Neural progenitor cell (in vitro differentiated cells): ENCODE data around the gene BMP4. TPM values are rescaled to one million over a fixed set of nuclear protein-coding genes. Genes with fewer than 3 reads are reported as not detected.
A peak's percentile ranks its signal among the peaks of the same experiment; 100 is the strongest.

Source experiments
- DNase-seq: peaks from one replicate; pipeline ENCODE4 v3.0.0-alpha.2; 2016; ENCODE audit warnings: low spot score
- H2AFZ ChIP-seq: fragments of 200-600 bp; sonication (generic); replicated peaks from 2 replicates; pipeline ENCODE4 v1.6.1; 2016; ENCODE audit warnings: antibody characterized with exemption
- H3F3A ChIP-seq: fragments of 200-600 bp; sonication (generic); 2 replicates; pipeline ENCODE4 v1.6.1; 2016; ENCODE audit warnings: antibody characterized with exemption, low read depth
- H3K27ac ChIP-seq: fragments of 200-600 bp; sonication (generic); 2 replicates; pipeline ENCODE4 v1.5.1; 2016; ENCODE audit warnings: mild to moderate bottlenecking
- H3K27me3 ChIP-seq: fragments of 200-600 bp; sonication (generic); 2 replicates; pipeline ENCODE4 v1.6.1; 2016; ENCODE audit warnings: mild to moderate bottlenecking, moderate library complexity
- H3K36me3 ChIP-seq: fragments of 200-600 bp; sonication (generic); 2 replicates; pipeline ENCODE4 v1.5.1; 2016
- H3K4me1 ChIP-seq: fragments of 200-600 bp; sonication (generic); 2 replicates; pipeline ENCODE4 v1.6.1; 2016; ENCODE audit warnings: mixed run types
- H3K4me2 ChIP-seq: fragments of 200-600 bp; sonication (generic); 2 replicates; pipeline ENCODE4 v1.6.1; 2016
- H3K4me3 ChIP-seq: fragments of 200-600 bp; sonication (generic); 2 replicates; pipeline ENCODE4 v1.5.1; 2016
- H3K79me2 ChIP-seq: fragments of 200-600 bp; sonication (generic); 2 replicates; pipeline ENCODE4 v1.6.1; 2016; ENCODE audit warnings: low read depth
- H3K9ac ChIP-seq: fragments of 200-600 bp; sonication (generic); 2 replicates; pipeline ENCODE4 v1.6.1; 2016
- H3K9me3 ChIP-seq: fragments of 200-600 bp; sonication (generic); 2 replicates; pipeline ENCODE4 v1.5.1; 2016; ENCODE audit warnings: low read depth
- H4K20me1 ChIP-seq: fragments of 200-600 bp; sonication (generic); 2 replicates; pipeline ENCODE4 v1.6.1; 2016; ENCODE audit warnings: low read depth
- H3K27ac Mint-ChIP-seq: 3 replicates; pipeline ENCODE4 v1.8.0; 2021; ENCODE audit warnings: mixed read lengths
- H3K27me3 Mint-ChIP-seq: 2 replicates; pipeline ENCODE4 v1.8.0; 2022; ENCODE audit warnings: low read depth, mild to moderate bottlenecking, inconsistent platforms, moderate library complexity, mixed read lengths; ENCODE audit not compliant: insufficient read depth
- H3K36me3 Mint-ChIP-seq: 3 replicates; pipeline ENCODE4 v1.8.0; 2021; ENCODE audit warnings: mixed read lengths
- H3K4me1 Mint-ChIP-seq: 3 replicates; pipeline ENCODE4 v1.8.0; 2021; ENCODE audit warnings: mixed read lengths
- H3K4me3 Mint-ChIP-seq: 3 replicates; pipeline ENCODE4 v1.8.0; 2021; ENCODE audit warnings: mild to moderate bottlenecking, moderate library complexity, mixed read lengths
- H3K9me3 Mint-ChIP-seq: 3 replicates; pipeline ENCODE4 v1.8.0; 2020; ENCODE audit warnings: mixed read lengths
- CTCF ChIP-seq: fragments of 200-600 bp; sonication (generic); IDR thresholded peaks from 2 replicates; pipeline ENCODE4 v1.5.1; 2017; ENCODE audit warnings: antibody characterized with exemption, mild to moderate bottlenecking
- EZH2 ChIP-seq: fragments of 200-600 bp; sonication (generic); IDR thresholded peaks from 2 replicates; pipeline ENCODE4 v1.6.1; 2017; ENCODE audit warnings: antibody characterized with exemption, mild to moderate bottlenecking, moderate library complexity
- EZH2phosphoT487 ChIP-seq: fragments of 200-600 bp; sonication (generic); IDR thresholded peaks from 2 replicates; pipeline ENCODE4 v1.6.1; 2017; ENCODE audit warnings: antibody characterized with exemption
- total RNA-seq: library from RNA; depleted of rRNA; stranded (reverse); fragments of >200 nt; gene quantifications from 2 replicates; pipeline ENCODE4 v1.2.3, GENCODE V29; 2015; ENCODE audit warnings: low replicate concordance

The BMP4 gene
- total RNA-seq, 1 donor from 2014 or later, result 11.0 TPM

GRCh38 chr14:53967606-53968005 lies 11.0 kb upstream of the BMP4 start:
- TF ChIP-seq CTCF (no peak), EZH2phosphoT487 (no peak), EZH2 (no peak)
- H3K9me3 ChIP-seq, result no peaks in the 10 kb centered on the region
- Mint-ChIP-seq H3K27ac (no peak overlapping the region), H3K4me1 (peaks cover 16% of the 10 kb centered on the region), H3K4me3 (no peak overlapping the region), H3K9me3 (peaks cover 2% of the 10 kb centered on the region), H3K27me3 (peaks cover 24% of the 10 kb centered on the region), H3K36me3 (no peaks in the 10 kb centered on the region)
- no peaks in the 10 kb centered on the region for H3K79me2 ChIP-seq
- no peak overlapping the region for H3K4me2 ChIP-seq
- peaks cover 37% of the 10 kb centered on the region for H3K27me3 ChIP-seq
- peaks cover 7% of the 10 kb centered on the region for H3F3A ChIP-seq
- no peak overlapping the region for H3K9ac ChIP-seq
- no peak overlapping the region for H3K27ac ChIP-seq
- no peak overlapping the region for H2AFZ ChIP-seq
- no peaks in the 10 kb centered on the region for H3K36me3 ChIP-seq
- peaks cover 5% of the 10 kb centered on the region for H3K4me1 ChIP-seq
- DNase-seq, result no peak
- H3K4me3 ChIP-seq, result no peak overlapping the region
- H4K20me1 ChIP-seq, result no peaks in the 10 kb centered on the region

GRCh38 chr14:53964249-53964648 lies 7.6 kb upstream of the BMP4 start:
- no peak overlapping the region for H2AFZ ChIP-seq
- Mint-ChIP-seq H3K27ac (no peak overlapping the region), H3K4me1 (peaks cover 17% of the 10 kb centered on the region), H3K27me3 (peaks cover 28% of the 10 kb centered on the region), H3K4me3 (peak overlapping the region; percentile 82), H3K36me3 (no peaks in the 10 kb centered on the region), H3K9me3 (peaks cover 2% of the 10 kb centered on the region)
- peaks cover 70% of the 10 kb centered on the region for H3K27me3 ChIP-seq
- TF ChIP-seq EZH2, result no peak
- no peak for TF ChIP-seq EZH2phosphoT487
- no peak for TF ChIP-seq CTCF
- peaks cover 7% of the 10 kb centered on the region for H3F3A ChIP-seq
- peak overlapping the region; percentile 35 for H3K4me3 ChIP-seq
- H3K36me3 ChIP-seq, result no peaks in the 10 kb centered on the region
- DNase-seq, result no peak
- no peak overlapping the region for H3K9ac ChIP-seq
- no peaks in the 10 kb centered on the region for H3K9me3 ChIP-seq
- no peak overlapping the region for H3K27ac ChIP-seq
- peaks cover 5% of the 10 kb centered on the region for H3K4me1 ChIP-seq
- peak overlapping the region; percentile 81 for H3K4me2 ChIP-seq
- no peaks in the 10 kb centered on the region for H3K79me2 ChIP-seq
- H4K20me1 ChIP-seq, result no peaks in the 10 kb centered on the region

GRCh38 chr14:53963320-53964227 lies 6.9 kb upstream of the BMP4 start:
- Mint-ChIP-seq H3K36me3 (no peaks in the 10 kb centered on the region), H3K4me3 (peak overlapping the region; percentile 82), H3K27me3 (peaks cover 24% of the 10 kb centered on the region), H3K27ac (no peak overlapping the region), H3K4me1 (peaks cover 17% of the 10 kb centered on the region), H3K9me3 (peaks cover 2% of the 10 kb centered on the region)
- peak; percentile 70 for DNase-seq
- TF ChIP-seq CTCF, result peak; percentile 55
- TF ChIP-seq EZH2, result no peak
- Histone ChIP-seq H3K27me3 (peaks cover 77% of the 10 kb centered on the region), H3K27ac (no peak overlapping the region), H3K36me3 (no peaks in the 10 kb centered on the region), H4K20me1 (no peaks in the 10 kb centered on the region), H2AFZ (peak overlapping the region; percentile 91), H3K4me1 (peaks cover 5% of the 10 kb centered on the region), H3K4me3 (peak overlapping the region; percentile 35), H3K79me2 (no peaks in the 10 kb centered on the region), H3K4me2 (peak overlapping the region; percentile 81), H3F3A (peaks cover 7% of the 10 kb centered on the region), H3K9ac (no peak overlapping the region), H3K9me3 (no peaks in the 10 kb centered on the region)
